Heart right ventricle (tissue), 16 donors: ENCODE data around the gene SCAMP3. TPM values are rescaled to one million over a fixed set of nuclear protein-coding genes. Genes with fewer than 3 reads are reported as not detected.
A peak's percentile ranks its signal among the peaks of the same experiment; 100 is the strongest.

Experiments
- ATAC-seq, 8 donors: fragments of 200-7000 bp; cut with Tn5 transposase; one replicate each; pipeline ENCODE4 v1.9.1; 2020; ENCODE audit warnings: mild to moderate bottlenecking in 8 of 8, moderate library complexity in 8 of 8, moderate number of reproducible peaks in 1 of 8
- DNase-seq, 2 donors: peaks; one replicate each; pipeline ENCODE4 v3.0.0-alpha.2; 2020
- H3K27ac ChIP-seq, 10 donors: fragments of 200-600 bp; sonication (generic) in 2 of 10; one replicate each; pipeline versions ENCODE4 v1.5.0 to v1.8.0; 2020 to 2022; ENCODE audit warnings: mild to moderate bottlenecking in 3 of 10
- H3K27me3 ChIP-seq, 7 donors: fragments of 200-600 bp; one replicate each; pipeline ENCODE4 v1.8.0; 2021 to 2022; ENCODE audit warnings: mild to moderate bottlenecking in 2 of 7
- H3K36me3 ChIP-seq, 9 donors: fragments of 200-600 bp; sonication (generic) in 1 of 9; one replicate each; pipeline versions ENCODE4 v1.5.0 to v1.8.0; 2020 to 2022; ENCODE audit warnings: mild to moderate bottlenecking in 2 of 9
- H3K4me1 ChIP-seq, 9 donors: fragments of 200-600 bp; sonication (generic) in 1 of 9; one replicate each; pipeline versions ENCODE4 v1.5.0 to v1.8.0; 2020 to 2022; ENCODE audit warnings: mild to moderate bottlenecking in 4 of 9
- H3K4me3 ChIP-seq, 10 donors: fragments of 200-600 bp; sonication (generic) in 2 of 10; one replicate each; pipeline versions ENCODE4 v1.5.0 to v1.8.0; 2020 to 2022; ENCODE audit warnings: mild to moderate bottlenecking in 7 of 10, moderate library complexity in 2 of 10
- H3K9me3 ChIP-seq, 11 donors: fragments of 200-600 bp in 10 of 11; sonication (generic) in 2 of 11; one replicate each; pipeline versions ENCODE4 v1.5.0 to v1.8.0; 2013 to 2022; ENCODE audit warnings: mild to moderate bottlenecking in 2 of 11, control low read depth in 1 of 11, moderate library complexity in 1 of 11
- WGBS, 2 donors: extraction: QIAGEN DNeasy Blood & Tissue Kit; methylation state at CpG; one replicate each; pipeline ENCODE4 v1.1.7; 2013; ENCODE audit warnings: inconsistent platforms in 1 of 2; 5-methylcytosine and 5-hydroxymethylcytosine counted together
- intact Hi-C, 10 donors: fragments of 100-400 bp; cut with DNase I; formaldehyde crosslinking; loops; one replicate each; pipeline versions ENCODE4 v1.11.1 to v1.14.2; 2022
- polyA plus RNA-seq, 2 donors: library from polyadenylated mRNA; stranded (reverse); fragments of 200-250 nt; gene quantifications; one replicate each; pipeline ENCODE4 v1.2.3, GENCODE V29; 2013
- total RNA-seq, 10 donors: library from RNA; stranded (reverse); fragmentation: NEBNext Ultra II Directional in 3 of 10; extraction: Animal tissue kit (Norgen Biotek cat#: 25700) in 3 of 10; gene quantifications; one replicate each; pipeline versions ENCODE4 v1.2.1 to v1.2.4, GENCODE V29; 2021 to 2023
- TF ChIP-seq, protein P1 (sequence below), 9 donors: fragments of 200-600 bp; sonication (generic) in 2 of 9; IDR thresholded peaks; one replicate each; pipeline versions ENCODE4 v1.5.0 to v1.8.0; 2021 to 2022; ENCODE audit warnings: antibody characterized with exemption in 9 of 9, mild to moderate bottlenecking in 5 of 9, moderate library complexity in 1 of 9
- donor health status: Arrhythmogenic right ventricular cardiomyopathy.
- donor health status: ischemic (EF 13 %, LVEDD 7.1; RV severe dilation, severe dysfunction).
- donor health status: healthy with polysubstance abuse.
- donor health status: DM: no; HTN: yes; CAD: no.
- donor health status: DM: no; HTN: no; CAD: no.
- donor health status: ischemic (EF 25% LVEDD 6.9; RV normal size, moderate dysfunction).
- donor health status: ischemic (EF 25% LVEDD 5.7; RV mildly dilated, moderate dysfunction).
- donor health status: healthy.
- donor health status: DM: yes; HTN: yes; CAD: no.
- donor health status: Ischemic cardiomyopathy.
- donor health status: ischemic (EF 35%, LVEDD 5.7; RV mildly dilated, moderate dysfunction).
- donor health status: nonischemic (EF 11% LVEDD 7.7; RV severe dilation, severe dysfunction).
- donor health status: DM: yes; HTN: yes; CAD: no.
- donor health status: PGD.
- donor health status: ischemic (EF 29% LVEDD 5.4; RV normal size, mild dysfunction).
- donor health status: nonischemic (EF 23%, LVEDD 6.1; RV moderate dilation, normal function).

Gene SCAMP3
- total and polyA plus RNA-seq, 12 donors: 47.9 to 109 (median 60.1) TPM

DNA sequence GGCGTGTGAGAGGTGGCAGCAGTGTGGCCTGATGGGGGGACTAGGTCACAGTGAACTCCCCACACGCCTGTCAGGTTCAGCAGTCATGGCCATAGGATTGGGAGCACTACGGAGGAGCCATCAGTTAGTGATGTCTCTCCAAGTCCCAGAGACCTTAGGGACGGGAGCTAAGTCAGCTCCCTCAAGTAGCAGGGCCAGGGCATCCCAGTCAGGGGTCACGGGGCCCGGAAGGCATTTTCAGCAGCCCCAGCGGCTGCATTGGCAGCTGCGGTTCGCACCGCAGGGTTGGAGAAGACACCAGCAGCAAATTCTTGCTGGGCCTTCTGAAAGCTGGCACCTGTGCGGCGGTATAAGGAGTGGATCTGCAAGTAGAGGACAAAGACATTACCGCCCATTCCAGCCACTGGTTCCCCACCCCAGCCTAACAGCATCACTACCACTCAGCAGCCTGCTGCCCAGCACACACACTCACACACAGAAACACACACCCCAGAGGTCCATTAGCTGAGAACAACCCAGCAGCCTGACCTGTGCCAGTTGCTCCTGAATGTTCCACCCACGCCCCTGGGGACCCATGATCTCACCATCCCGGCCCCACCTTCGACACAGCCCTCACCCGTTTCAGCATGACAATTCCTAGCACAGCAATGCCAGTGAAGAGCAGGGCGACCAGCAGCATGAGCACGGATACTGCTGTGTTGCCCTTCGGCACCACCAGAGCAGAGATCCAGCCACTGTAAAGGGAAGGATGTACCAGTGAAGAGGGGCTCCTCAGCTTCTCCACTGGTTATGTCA, 5.9 kb downstream of the SCAMP3 start:
- intact Hi-C loops: loop anchor here in 1 of 10 donors (10.0 kb wide), 1 partner anchor 339 kb away; no protein-coding TSS in a partner anchor
- H3K27me3 ChIP-seq: no peaks in the 10 kb centered on the region
- DNase-seq: no peak

GRCh38 chr1:155255243-155256007, 6.7 kb downstream of the SCAMP3 start, which contains the start of gene ENTREP3:
TSS of gene ENTREP3 (minus strand) at chr1:155255483. CDS start at chr1:155254877, 606 bp downstream.
- Histone ChIP-seq H3K27ac (peak within 1 kb of the TSS; percentile 90 to 100 (median 98)), H3K27me3 (no peaks in the 10 kb centered on the region), H3K4me3 (peak within 1 kb of the TSS; percentile 64 to 99 (median 92)), H3K4me1 (peaks cover 10 to 45% (median 32%) of the 10 kb centered on the region in 9 donors), H3K9me3 (no peaks in the 10 kb centered on the region), H3K36me3 (peaks cover 0 to 41% (median 19%) of the 10 kb centered on the region in 9 donors)
- DNase-seq (peak; percentile 91), ATAC-seq (peak; percentile 88 to 95 (median 91))
- 1 to 3% methylated on average over 42 to 54 of the region's 54 CpGs for WGBS, 2 donors
- intact Hi-C loops: loop anchor here in 3 of 10 donors (1.0 to 10.0 kb wide), 3 partner anchors 53 to 339 kb away; partner anchors contain the start of gene FDPS (in 1 of the 3)
- TF ChIP-seq, protein P1, sequence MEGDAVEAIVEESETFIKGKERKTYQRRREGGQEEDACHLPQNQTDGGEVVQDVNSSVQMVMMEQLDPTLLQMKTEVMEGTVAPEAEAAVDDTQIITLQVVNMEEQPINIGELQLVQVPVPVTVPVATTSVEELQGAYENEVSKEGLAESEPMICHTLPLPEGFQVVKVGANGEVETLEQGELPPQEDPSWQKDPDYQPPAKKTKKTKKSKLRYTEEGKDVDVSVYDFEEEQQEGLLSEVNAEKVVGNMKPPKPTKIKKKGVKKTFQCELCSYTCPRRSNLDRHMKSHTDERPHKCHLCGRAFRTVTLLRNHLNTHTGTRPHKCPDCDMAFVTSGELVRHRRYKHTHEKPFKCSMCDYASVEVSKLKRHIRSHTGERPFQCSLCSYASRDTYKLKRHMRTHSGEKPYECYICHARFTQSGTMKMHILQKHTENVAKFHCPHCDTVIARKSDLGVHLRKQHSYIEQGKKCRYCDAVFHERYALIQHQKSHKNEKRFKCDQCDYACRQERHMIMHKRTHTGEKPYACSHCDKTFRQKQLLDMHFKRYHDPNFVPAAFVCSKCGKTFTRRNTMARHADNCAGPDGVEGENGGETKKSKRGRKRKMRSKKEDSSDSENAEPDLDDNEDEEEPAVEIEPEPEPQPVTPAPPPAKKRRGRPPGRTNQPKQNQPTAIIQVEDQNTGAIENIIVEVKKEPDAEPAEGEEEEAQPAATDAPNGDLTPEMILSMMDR (IDR thresholded peaks at IDR 0.05): peak in 1 of 9 donors; percentile 10

More for the DNA sequence above, 5.9 kb downstream of the SCAMP3 start:
- TF ChIP-seq, protein P1 (IDR thresholded peaks at IDR 0.05): no peak
- 75 to 76% methylated on average over 20 of the region's 20 CpGs for WGBS, 2 donors
- peak in 5 of 8 donors; percentile 1 to 8 (median 1) for ATAC-seq
- no peaks in the 10 kb centered on the region for H3K9me3 ChIP-seq
- H3K4me1 ChIP-seq: peaks cover 8 to 45% (median 32%) of the 10 kb centered on the region in 9 donors
- H3K4me3 ChIP-seq: peak overlapping the region in 9 of 10 donors; percentile 64 to 99 (median 92)
- H3K27ac ChIP-seq: peak overlapping the region; percentile 90 to 100 (median 98)
- peaks cover 0 to 42% (median 19%) of the 10 kb centered on the region in 9 donors for H3K36me3 ChIP-seq

GRCh38 chr1:155254714-155255242, 7.4 kb downstream of the SCAMP3 start:
- TF ChIP-seq, protein P1 (IDR thresholded peaks at IDR 0.05): no peak
- peak in 1 of 2 donors; percentile 52 for DNase-seq
- H3K4me1 ChIP-seq: peaks cover 12 to 44% (median 35%) of the 10 kb centered on the region in 9 donors

More at GRCh38 chr1:155254714-155255242, 7.4 kb downstream of the SCAMP3 start:
- H3K4me3 ChIP-seq: peak overlapping the region; percentile 64 to 99 (median 92)
- peaks cover 0 to 34% (median 14%) of the 10 kb centered on the region in 9 donors for H3K36me3 ChIP-seq
- peak overlapping the region; percentile 90 to 100 (median 98) for H3K27ac ChIP-seq
- H3K27me3 ChIP-seq: no peaks in the 10 kb centered on the region
- intact Hi-C loops: loop anchor here in 7 of 10 donors (1.0 to 10.0 kb wide), 6 partner anchors 54 to 340 kb away; partner anchors contain the start of genes RUSC1 (in 5 of the 7) and FDPS (in 1 of the 7)
- peak; percentile 3 to 43 (median 8) for ATAC-seq
- H3K9me3 ChIP-seq: no peaks in the 10 kb centered on the region
- 1 to 2% methylated on average over 24 to 35 of the region's 35 CpGs for WGBS, 2 donors
